ENCODE measurements around the gene HDAC11.

DNA sequence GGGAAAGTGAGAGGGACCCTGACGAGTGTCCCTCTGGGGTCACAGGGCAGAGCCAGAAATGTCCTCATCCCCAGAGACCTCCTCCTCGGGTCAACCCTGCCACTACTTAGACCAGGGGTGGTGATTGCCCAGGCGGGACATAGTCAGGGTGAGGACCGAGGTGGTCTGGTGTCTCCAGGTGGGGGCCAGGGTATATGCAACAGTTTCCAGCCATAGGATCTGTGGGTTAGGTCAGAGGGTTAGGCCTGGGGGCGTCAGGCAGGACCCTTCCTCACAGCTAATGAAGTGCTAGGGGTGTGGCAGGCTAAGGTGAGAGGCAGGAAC, 46.5 kb downstream of the HDAC11 start:
- TF ChIP-seq EGR1 (IDR thresholded peaks at IDR 0.05) (no peak), EP300 (IDR thresholded peaks at IDR 0.05; ENCODE audit: borderline replicate concordance) (no peak), TAF1 (IDR thresholded peaks at IDR 0.05; ENCODE audit: low read depth) (no peak), RAD21 (IDR thresholded peaks at IDR 0.05; ENCODE audit: low read depth) (no peak), NFIC (IDR thresholded peaks at IDR 0.05) (no peak)
- TF ChIP-seq, protein P1, sequence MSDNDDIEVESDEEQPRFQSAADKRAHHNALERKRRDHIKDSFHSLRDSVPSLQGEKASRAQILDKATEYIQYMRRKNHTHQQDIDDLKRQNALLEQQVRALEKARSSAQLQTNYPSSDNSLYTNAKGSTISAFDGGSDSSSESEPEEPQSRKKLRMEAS (IDR thresholded peaks at IDR 0.05), result no peak
- TF ChIP-seq, protein P2, sequence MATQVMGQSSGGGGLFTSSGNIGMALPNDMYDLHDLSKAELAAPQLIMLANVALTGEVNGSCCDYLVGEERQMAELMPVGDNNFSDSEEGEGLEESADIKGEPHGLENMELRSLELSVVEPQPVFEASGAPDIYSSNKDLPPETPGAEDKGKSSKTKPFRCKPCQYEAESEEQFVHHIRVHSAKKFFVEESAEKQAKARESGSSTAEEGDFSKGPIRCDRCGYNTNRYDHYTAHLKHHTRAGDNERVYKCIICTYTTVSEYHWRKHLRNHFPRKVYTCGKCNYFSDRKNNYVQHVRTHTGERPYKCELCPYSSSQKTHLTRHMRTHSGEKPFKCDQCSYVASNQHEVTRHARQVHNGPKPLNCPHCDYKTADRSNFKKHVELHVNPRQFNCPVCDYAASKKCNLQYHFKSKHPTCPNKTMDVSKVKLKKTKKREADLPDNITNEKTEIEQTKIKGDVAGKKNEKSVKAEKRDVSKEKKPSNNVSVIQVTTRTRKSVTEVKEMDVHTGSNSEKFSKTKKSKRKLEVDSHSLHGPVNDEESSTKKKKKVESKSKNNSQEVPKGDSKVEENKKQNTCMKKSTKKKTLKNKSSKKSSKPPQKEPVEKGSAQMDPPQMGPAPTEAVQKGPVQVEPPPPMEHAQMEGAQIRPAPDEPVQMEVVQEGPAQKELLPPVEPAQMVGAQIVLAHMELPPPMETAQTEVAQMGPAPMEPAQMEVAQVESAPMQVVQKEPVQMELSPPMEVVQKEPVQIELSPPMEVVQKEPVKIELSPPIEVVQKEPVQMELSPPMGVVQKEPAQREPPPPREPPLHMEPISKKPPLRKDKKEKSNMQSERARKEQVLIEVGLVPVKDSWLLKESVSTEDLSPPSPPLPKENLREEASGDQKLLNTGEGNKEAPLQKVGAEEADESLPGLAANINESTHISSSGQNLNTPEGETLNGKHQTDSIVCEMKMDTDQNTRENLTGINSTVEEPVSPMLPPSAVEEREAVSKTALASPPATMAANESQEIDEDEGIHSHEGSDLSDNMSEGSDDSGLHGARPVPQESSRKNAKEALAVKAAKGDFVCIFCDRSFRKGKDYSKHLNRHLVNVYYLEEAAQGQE (IDR thresholded peaks at IDR 0.05; ENCODE audit: low read depth), result no peak
- TF ChIP-seq, protein P3, sequence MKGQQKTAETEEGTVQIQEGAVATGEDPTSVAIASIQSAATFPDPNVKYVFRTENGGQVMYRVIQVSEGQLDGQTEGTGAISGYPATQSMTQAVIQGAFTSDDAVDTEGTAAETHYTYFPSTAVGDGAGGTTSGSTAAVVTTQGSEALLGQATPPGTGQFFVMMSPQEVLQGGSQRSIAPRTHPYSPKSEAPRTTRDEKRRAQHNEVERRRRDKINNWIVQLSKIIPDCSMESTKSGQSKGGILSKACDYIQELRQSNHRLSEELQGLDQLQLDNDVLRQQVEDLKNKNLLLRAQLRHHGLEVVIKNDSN (IDR thresholded peaks at IDR 0.05), result no peak
